ENCODE measurements around the gene AXL. TPM values are rescaled to one million over a fixed set of nuclear protein-coding genes. Genes with fewer than 3 reads are reported as not detected.
A peak's percentile ranks its signal among the peaks of the same experiment; 100 is the strongest.

Gene AXL
- total RNA-seq, 2 donors from 2014 or later, result 138 to 157 TPM

DNA sequence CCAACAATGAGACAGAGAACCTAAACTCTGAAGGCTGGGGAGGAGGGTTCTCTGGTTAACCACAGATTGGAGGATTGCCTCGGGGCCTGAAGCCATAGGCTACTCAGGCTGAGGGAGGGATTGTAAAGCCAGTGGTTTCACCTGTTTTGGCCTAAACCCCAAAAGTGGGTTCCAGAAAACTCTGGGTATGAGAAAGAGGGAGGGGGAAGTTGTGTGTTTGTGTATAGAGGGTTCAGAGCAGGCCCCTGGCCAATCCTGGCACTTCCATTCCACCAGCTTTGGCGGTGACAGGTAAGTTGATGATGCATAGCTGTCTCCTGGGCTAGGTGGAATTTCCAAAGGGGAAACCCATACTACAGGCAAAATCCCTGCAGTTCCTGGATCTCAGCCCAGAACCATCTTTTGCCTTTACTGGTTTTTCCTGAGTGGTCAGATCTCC is 77.4 kb downstream of the AXL start:
- H3K4me3 ChIP-seq, result no peak overlapping the region
- TF ChIP-seq, protein P1, sequence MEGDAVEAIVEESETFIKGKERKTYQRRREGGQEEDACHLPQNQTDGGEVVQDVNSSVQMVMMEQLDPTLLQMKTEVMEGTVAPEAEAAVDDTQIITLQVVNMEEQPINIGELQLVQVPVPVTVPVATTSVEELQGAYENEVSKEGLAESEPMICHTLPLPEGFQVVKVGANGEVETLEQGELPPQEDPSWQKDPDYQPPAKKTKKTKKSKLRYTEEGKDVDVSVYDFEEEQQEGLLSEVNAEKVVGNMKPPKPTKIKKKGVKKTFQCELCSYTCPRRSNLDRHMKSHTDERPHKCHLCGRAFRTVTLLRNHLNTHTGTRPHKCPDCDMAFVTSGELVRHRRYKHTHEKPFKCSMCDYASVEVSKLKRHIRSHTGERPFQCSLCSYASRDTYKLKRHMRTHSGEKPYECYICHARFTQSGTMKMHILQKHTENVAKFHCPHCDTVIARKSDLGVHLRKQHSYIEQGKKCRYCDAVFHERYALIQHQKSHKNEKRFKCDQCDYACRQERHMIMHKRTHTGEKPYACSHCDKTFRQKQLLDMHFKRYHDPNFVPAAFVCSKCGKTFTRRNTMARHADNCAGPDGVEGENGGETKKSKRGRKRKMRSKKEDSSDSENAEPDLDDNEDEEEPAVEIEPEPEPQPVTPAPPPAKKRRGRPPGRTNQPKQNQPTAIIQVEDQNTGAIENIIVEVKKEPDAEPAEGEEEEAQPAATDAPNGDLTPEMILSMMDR (IDR thresholded peaks at IDR 0.05), result no peak
- DNase-seq (ENCODE audit: low spot score) (no peak), ATAC-seq (ENCODE audit: insufficient number of reproducible peaks, low FRiP score, low read depth) (no peak)
- H3K27me3 ChIP-seq (replicated peaks; ENCODE audit: insufficient read depth), result no peaks in the 10 kb centered on the region
- H3K36me3 ChIP-seq, result peaks cover 61% of the 10 kb centered on the region
- H3K4me1 ChIP-seq (ENCODE audit: control insufficient read depth in 1 of 2, low read depth in 2 of 2), result peaks cover 14 to 36% of the 10 kb centered on the region in 2 donors
- H3K27ac ChIP-seq, result peak overlapping the region; percentile 2 to 86
- H3K9me3 ChIP-seq, result no peaks in the 10 kb centered on the region

DNA sequence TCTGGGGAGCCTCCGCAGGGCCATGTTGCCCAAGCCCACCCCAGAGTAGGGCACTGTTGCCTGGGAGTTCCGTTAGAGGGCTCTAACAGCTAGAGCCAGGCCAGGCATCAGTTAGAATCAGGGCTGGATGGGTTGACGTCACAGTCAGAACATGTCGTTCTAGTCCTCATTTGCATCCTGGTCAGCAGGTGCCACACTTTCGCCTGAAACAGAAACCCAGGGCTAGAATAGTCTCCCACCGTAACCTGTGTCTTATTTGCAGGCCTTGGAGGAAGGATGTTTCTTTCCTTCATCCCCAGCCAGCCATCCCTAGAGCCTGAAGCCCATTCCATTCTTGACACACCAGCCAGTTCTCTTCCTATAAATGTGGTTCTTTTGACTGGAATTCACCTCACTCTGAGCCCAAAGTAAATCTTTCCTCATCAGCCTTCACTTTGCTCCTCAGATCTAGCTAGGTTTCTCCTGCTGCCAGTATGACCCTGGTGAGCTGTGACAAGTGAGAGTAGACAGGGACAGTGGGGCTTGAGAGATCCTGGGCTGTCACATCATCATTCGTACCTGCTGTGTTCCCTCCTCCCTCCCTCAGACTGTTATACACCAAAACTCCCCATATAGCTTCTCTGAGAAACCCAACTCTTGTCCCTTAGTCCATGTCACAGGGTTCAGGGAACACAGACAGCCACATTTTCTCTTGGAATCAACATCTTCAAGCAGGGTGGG is 78.8 kb downstream of the AXL start:
- H3K4me3 ChIP-seq, result no peak overlapping the region
- TF ChIP-seq, protein P1 (IDR thresholded peaks at IDR 0.05), result no peak
- H3K36me3 ChIP-seq, result peaks cover 55% of the 10 kb centered on the region
- no peaks in the 10 kb centered on the region for H3K9me3 ChIP-seq
- H3K27me3 ChIP-seq (replicated peaks; ENCODE audit: insufficient read depth), result no peaks in the 10 kb centered on the region
- H3K4me1 ChIP-seq (ENCODE audit: control insufficient read depth in 1 of 2, low read depth in 2 of 2), result peaks cover 14 to 36% of the 10 kb centered on the region in 2 donors
- DNase-seq (ENCODE audit: low spot score) (no peak), ATAC-seq (ENCODE audit: insufficient number of reproducible peaks, low FRiP score, low read depth) (no peak)
- H3K27ac ChIP-seq, result peak overlapping the region; percentile 76 to 86

DNA sequence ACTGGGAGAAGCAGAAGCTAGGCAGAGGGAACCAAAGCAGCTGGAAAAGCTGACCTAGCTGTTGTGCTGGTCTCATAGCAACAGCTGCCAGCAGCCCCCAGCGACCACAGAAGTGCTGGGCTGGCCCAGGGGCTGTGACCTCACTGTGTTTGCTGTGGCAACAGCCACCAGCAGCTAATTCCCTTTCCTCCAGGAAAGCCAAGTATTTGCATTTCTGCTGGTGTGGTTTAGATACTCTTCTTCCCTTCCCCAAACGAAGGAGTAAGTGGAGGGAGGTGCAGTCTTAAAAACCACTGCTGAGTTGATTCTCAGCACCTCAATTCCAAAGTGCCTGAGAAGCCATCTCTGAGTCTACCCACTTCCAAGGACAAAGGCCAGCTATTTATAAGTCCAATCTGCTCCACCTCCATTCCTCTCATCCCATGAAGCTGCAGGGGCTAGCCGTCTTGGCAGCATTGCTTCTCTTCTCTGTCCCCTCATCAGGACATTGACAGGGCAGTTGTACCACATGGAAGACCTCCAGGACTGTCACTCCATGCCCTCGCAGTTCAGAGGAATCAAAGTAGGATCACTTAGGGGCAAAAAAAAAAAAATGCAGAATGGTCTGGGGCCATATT is 79.4 kb downstream of the AXL start:
- peak; percentile 39 for ATAC-seq (ENCODE audit: insufficient number of reproducible peaks, low FRiP score, low read depth)
- no peaks in the 10 kb centered on the region for H3K9me3 ChIP-seq
- no peak for DNase-seq (ENCODE audit: low spot score)
- no peaks in the 10 kb centered on the region for H3K27me3 ChIP-seq (replicated peaks; ENCODE audit: insufficient read depth)
- TF ChIP-seq, protein P1 (IDR thresholded peaks at IDR 0.05), result no peak
- H3K36me3 ChIP-seq, result peaks cover 55% of the 10 kb centered on the region
- peak overlapping the region; percentile 76 to 86 for H3K27ac ChIP-seq
- H3K4me3 ChIP-seq, result no peak overlapping the region
- peaks cover 14 to 36% of the 10 kb centered on the region in 2 donors for H3K4me1 ChIP-seq (ENCODE audit: control insufficient read depth in 1 of 2, low read depth in 2 of 2)

DNA sequence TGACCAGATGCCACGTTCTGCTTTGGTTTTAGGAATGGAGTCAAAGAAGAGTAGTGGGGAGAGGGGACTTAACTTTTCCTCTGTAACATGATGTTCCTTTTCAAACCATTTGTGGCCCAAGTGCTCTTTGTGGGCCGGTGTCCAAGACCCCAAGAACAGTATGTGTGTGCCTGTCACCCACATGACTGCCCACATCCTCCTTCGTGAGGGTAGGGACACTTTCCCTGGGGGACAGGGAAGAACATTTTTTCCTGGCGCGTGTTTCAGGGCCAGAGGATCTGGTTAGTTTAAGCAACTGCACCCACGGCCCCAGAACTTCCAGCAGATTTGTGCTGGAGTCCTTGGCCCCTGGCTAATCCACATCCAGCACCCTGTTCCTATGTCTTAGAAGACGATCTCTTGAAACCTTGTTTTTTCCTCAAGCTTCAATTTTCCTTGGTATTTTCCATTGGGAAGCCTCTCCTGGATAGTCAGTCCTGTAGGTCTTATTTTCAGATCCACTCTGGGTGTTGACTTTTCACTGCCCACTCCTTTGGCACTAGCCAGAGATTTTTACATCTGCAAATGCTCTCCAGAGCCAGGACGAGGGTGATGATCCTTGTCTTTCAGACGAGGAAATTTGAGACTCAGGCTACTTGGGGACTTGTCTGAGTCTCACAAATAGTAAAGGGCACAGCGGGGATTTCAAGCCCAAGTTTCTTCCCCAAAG is 80.2 kb downstream of the AXL start:
- H3K36me3 ChIP-seq, result peaks cover 55% of the 10 kb centered on the region
- H3K4me3 ChIP-seq, result no peak overlapping the region
- peaks cover 14 to 36% of the 10 kb centered on the region in 2 donors for H3K4me1 ChIP-seq (ENCODE audit: control insufficient read depth in 1 of 2, low read depth in 2 of 2)
- H3K27me3 ChIP-seq (replicated peaks; ENCODE audit: insufficient read depth), result no peaks in the 10 kb centered on the region
- peak overlapping the region; percentile 76 to 86 for H3K27ac ChIP-seq
- TF ChIP-seq, protein P1 (IDR thresholded peaks at IDR 0.05), result no peak
- ATAC-seq (ENCODE audit: insufficient number of reproducible peaks, low FRiP score, low read depth) (no peak), DNase-seq (ENCODE audit: low spot score) (no peak)
- H3K9me3 ChIP-seq, result no peaks in the 10 kb centered on the region

DNA sequence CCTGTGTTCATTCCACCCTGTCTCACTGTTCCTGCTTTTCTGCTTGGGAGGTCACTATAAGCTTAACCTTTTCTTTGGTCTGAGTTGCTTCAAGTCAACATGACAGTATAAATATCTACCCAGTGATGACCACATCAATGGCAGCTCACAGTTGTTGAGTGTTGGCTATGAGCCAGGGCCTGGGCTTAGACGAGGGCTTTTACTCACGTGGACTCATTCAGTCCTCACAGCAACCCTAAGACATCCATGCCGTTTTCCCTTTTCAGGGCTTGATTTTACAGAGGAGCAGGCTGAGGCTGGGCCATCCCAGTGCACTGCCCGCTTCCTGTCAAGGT is 80.7 kb downstream of the AXL start:
- no peaks in the 10 kb centered on the region for H3K9me3 ChIP-seq
- TF ChIP-seq, protein P1 (IDR thresholded peaks at IDR 0.05), result no peak
- peak overlapping the region; percentile 76 to 86 for H3K27ac ChIP-seq
- no peak overlapping the region for H3K4me3 ChIP-seq
- peaks cover 55% of the 10 kb centered on the region for H3K36me3 ChIP-seq
- DNase-seq (ENCODE audit: low spot score) (no peak), ATAC-seq (ENCODE audit: insufficient number of reproducible peaks, low FRiP score, low read depth) (no peak)
- peaks cover 14 to 36% of the 10 kb centered on the region in 2 donors for H3K4me1 ChIP-seq (ENCODE audit: control insufficient read depth in 1 of 2, low read depth in 2 of 2)
- H3K27me3 ChIP-seq (replicated peaks; ENCODE audit: insufficient read depth), result no peaks in the 10 kb centered on the region
